Tibial artery (tissue), 4 donors: ENCODE data around the gene SLC29A3.

Experiments
- DNase-seq, 2 donors: peaks; one replicate each; pipeline ENCODE4 v3.0.0-alpha.2; 2019
- H3K27ac ChIP-seq, 2 donors: fragments of 200-600 bp; sonication (generic) in 1 of 2; 1 replicate in 1 of 2; 2 replicates in 1 of 2; pipeline ENCODE4 v1.5.1; 2018 to 2019; ENCODE audit warnings: mild to moderate bottlenecking in 1 of 2
- H3K27me3 ChIP-seq, 2 donors: fragments of 200-600 bp; sonication (generic) in 1 of 2; one replicate each; pipeline versions ENCODE4 v1.5.1 to v1.6.0; 2016 to 2019
- H3K36me3 ChIP-seq, 3 donors: fragments of 200-600 bp; sonication (generic) in 2 of 3; one replicate each; pipeline ENCODE4 v1.5.1; 2016 to 2019; ENCODE audit warnings: mild to moderate bottlenecking in 2 of 3
- H3K4me1 ChIP-seq, 4 donors: fragments of 200-600 bp; sonication (generic) in 2 of 4; 1 replicate in 3 of 4; 2 replicates in 1 of 4; pipeline ENCODE4 v1.5.1; 2016 to 2019
- H3K4me3 ChIP-seq, 2 donors: fragments of 200-600 bp; sonication (generic) in 1 of 2; 1 replicate in 1 of 2; 2 replicates in 1 of 2; pipeline ENCODE4 v1.5.1; 2018 to 2019; ENCODE audit warnings: mild to moderate bottlenecking in 2 of 2
- H3K9me3 ChIP-seq, 3 donors: fragments of 200-600 bp; sonication (generic) in 1 of 3; one replicate each; pipeline ENCODE4 v1.5.1; 2016 to 2019
- CTCF ChIP-seq, 2 experiments: fragments of 200-600 bp in 1 of 2; fragments of 450-650 bp in 1 of 2; IDR thresholded peaks; one replicate each; pipeline ENCODE4 v1.5.1; 2017 to 2019; ENCODE audit warnings: antibody characterized with exemption in 2 of 2, mild to moderate bottlenecking in 1 of 2, moderate library complexity in 1 of 2
- intact Hi-C: fragments of 100-400 bp; cut with DNase I; formaldehyde crosslinking; loops from one replicate; pipeline ENCODE4 v1.15.0; 2023; ENCODE audit warnings: low total_unique reads

Gene SLC29A3

GRCh38 chr10:71319800-71320392 is 837 bp downstream of the SLC29A3 start:
- TF ChIP-seq CTCF (IDR thresholded peaks at IDR 0.05): no peak
- DNase-seq: no peak
- H3K4me3 ChIP-seq: peak overlapping the region; percentile 64 to 79
- intact Hi-C loops: loop anchor here (5.0 to 10.0 kb wide), 4 partner anchors 57 to 492 kb away; no protein-coding TSS in a partner anchor
- H3K36me3 ChIP-seq: peaks cover 0 to 25% (median 6%) of the 10 kb centered on the region in 3 donors
- no peaks in the 10 kb centered on the region for H3K27me3 ChIP-seq
- H3K9me3 ChIP-seq: no peaks in the 10 kb centered on the region
- peaks cover 0 to 18% (median 12%) of the 10 kb centered on the region in 4 donors for H3K4me1 ChIP-seq
- peak overlapping the region; percentile 68 to 77 for H3K27ac ChIP-seq

- no peak for DNase-seq
- Histone ChIP-seq H3K27me3 (no peaks in the 10 kb centered on the region), H3K36me3 (peaks cover 0 to 31% (median 13%) of the 10 kb centered on the region in 3 donors), H3K9me3 (no peaks in the 10 kb centered on the region), H3K4me3 (no peak overlapping the region), H3K4me1 (peaks cover 0 to 18% (median 12%) of the 10 kb centered on the region in 4 donors), H3K27ac (no peak overlapping the region)
- no peak for TF ChIP-seq CTCF (IDR thresholded peaks at IDR 0.05)
- intact Hi-C loops: loop anchor here (5.0 kb wide), 1 partner anchor 57 kb away; no protein-coding TSS in a partner anchor
Observed at GRCh38 chr10:71320592-71320991, 1.5 kb downstream of the SLC29A3 start.

- Histone ChIP-seq H3K9me3 (no peaks in the 10 kb centered on the region), H3K36me3 (peaks cover 0 to 32% (median 16%) of the 10 kb centered on the region in 3 donors), H3K4me3 (no peak overlapping the region), H3K4me1 (peaks cover 0 to 18% (median 12%) of the 10 kb centered on the region in 4 donors), H3K27ac (no peak overlapping the region), H3K27me3 (no peaks in the 10 kb centered on the region)
- DNase-seq: no peak
- TF ChIP-seq CTCF (IDR thresholded peaks at IDR 0.05): no peak
- intact Hi-C loops: loop anchor here (5.0 kb wide), 1 partner anchor 56 kb away; no protein-coding TSS in a partner anchor
Observed at GRCh38 chr10:71321386-71321785, 2.3 kb downstream of the SLC29A3 start.

GRCh38 chr10:71323407-71323806 is 4.3 kb downstream of the SLC29A3 start:
- H3K27me3 ChIP-seq: no peaks in the 10 kb centered on the region
- H3K9me3 ChIP-seq: no peaks in the 10 kb centered on the region
- peaks cover 0 to 18% (median 12%) of the 10 kb centered on the region in 4 donors for H3K4me1 ChIP-seq
- H3K4me3 ChIP-seq: no peak overlapping the region
- H3K27ac ChIP-seq: no peak overlapping the region
- DNase-seq: no peak
- no peak for TF ChIP-seq CTCF (IDR thresholded peaks at IDR 0.05)
- intact Hi-C loops: loop anchor here (5.0 kb wide), 1 partner anchor 54 kb away; no protein-coding TSS in a partner anchor
- peaks cover 0 to 50% (median 27%) of the 10 kb centered on the region in 3 donors for H3K36me3 ChIP-seq

GRCh38 chr10:71324743-71325142 is 5.7 kb downstream of the SLC29A3 start:
- intact Hi-C loops: loop anchor here (5.0 kb wide), 2 partner anchors 53 to 68 kb away; no protein-coding TSS in a partner anchor
- Histone ChIP-seq H3K4me3 (no peak overlapping the region), H3K4me1 (peaks cover 0 to 10% (median 5%) of the 10 kb centered on the region in 4 donors), H3K27me3 (no peaks in the 10 kb centered on the region), H3K36me3 (peaks cover 0 to 51% (median 27%) of the 10 kb centered on the region in 3 donors), H3K27ac (no peak overlapping the region), H3K9me3 (no peaks in the 10 kb centered on the region)
- no peak for DNase-seq
- TF ChIP-seq CTCF (IDR thresholded peaks at IDR 0.05): no peak
